Activated CD4-positive, alpha-beta T cell treated with anti-CD3 and anti-CD28 coated beads, Interleukin-2, amount 50 U/mL, for 1 hour (primary cell): ENCODE measurements around the gene AK2.
"Not testable (repeated sequence)": the region's sequence is repeated elsewhere in the genome, so short reads cannot be mapped to it uniquely, and the experiment has no call there.

ENCODE experiments used
- DNase-seq: peaks from one replicate; pipeline ENCODE4 v3.0.0-alpha.2; 2020

Gene AK2

DNA sequence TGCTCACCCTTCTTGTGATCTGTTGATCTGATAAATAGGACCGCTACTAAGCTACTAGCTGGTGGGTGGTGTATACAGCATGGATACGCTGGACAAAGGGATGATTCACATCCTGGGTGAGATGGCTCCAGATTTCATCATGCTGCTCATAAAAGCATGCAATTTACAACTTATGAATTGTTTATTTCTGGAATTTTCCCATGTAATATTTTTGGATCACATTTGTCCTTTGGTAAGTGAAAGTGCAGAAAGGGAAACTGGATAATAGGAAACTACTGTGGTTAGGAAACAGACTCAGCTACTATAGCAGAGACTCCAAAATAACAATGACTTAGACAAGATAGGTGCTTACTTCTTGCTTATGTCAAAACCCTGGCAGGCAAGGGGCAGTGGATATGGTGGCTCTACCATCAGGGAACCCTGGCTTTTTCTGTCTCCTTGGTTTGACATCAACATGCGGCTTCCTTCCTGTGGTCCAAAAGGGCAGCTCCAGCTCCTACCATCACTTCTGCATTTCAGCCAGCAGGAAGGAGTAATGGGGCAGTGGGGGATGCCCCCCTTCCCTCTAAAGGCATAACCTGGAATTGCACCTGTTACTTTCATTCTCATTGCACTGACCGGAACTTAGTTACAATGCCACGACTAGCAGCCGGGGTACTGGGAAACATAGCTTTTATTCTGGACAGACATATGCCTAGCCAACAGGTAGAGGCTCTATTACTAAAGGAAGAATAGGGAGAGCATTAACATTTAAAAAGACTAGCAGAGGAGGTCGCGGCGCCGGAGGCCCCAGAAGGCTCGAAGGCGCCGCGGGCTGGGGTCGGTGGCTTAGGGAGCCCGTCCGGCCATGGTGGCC is 13.8 kb upstream of the AK2 start:
- no peak for DNase-seq

GRCh38 chr1:33049371-33049770 is 12.7 kb upstream of the AK2 start:
- DNase-seq = no peak

GRCh38 chr1:33048426-33048825 is 11.7 kb upstream of the AK2 start:
- no peak for DNase-seq

- DNase-seq = no peak
Measured at GRCh38 chr1:33047839-33048305, 11.2 kb upstream of the AK2 start.

DNA sequence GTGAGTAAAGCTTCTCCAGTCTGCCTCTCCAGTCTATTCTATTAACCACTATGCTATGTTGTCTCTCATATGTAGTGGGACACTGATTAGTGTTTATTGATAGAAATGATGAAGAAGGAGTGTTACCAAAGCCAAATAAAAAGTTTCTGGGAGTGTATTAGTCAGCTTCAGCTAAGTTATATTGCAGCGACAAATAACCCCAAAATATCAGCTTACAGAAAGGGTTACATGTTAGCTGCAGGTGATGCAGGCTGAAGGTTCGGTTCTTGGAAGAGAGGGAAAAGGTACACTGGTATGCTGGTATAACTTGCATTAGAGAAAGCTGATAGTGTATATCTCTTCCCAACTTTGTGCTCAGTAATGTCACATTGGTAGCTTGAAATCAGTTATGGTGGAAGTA is 10.6 kb upstream of the AK2 start:
- no peak for DNase-seq

DNA sequence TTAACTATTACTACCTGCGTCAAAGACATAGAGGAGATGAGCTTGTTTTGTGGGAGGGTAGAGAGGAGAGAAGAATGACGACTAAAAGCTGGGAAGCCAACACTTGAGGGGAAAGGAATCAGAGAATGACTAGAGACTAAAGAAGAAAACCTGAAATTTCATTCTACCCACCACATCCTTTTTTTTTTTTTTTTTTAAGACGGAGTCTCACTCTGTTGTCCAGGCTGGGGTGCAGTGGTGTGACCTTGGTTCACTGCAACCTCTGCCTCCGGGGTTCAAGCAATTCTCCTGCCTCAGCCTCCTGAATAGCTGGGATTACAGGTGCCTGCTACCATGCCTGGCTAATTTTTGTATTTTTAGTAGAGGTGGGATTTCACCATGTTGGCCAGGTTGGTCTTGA is 9.6 kb upstream of the AK2 start:
- DNase-seq = not testable (repeated sequence)

DNA sequence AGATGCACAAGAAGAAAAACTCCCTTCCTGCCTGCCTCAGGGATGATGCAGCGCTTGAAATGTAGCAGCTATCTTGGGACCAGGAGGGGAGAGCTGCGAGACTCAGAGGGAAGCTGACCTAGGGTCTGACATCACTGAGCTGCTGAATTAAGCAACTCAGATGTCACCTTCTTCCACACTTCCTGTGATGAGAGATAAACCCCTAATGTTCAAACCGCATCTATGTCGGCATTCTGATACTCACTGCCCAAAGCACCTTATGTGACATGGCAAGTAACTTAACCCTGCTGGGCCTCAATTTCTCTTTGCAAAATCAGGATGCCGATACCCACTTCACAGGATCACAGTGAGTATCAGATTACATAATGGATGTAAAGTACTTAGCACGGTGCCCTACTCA is 9.1 kb upstream of the AK2 start:
- no peak for DNase-seq

GRCh38 chr1:33045246-33045645 is 8.6 kb upstream of the AK2 start:
- no peak for DNase-seq

DNA sequence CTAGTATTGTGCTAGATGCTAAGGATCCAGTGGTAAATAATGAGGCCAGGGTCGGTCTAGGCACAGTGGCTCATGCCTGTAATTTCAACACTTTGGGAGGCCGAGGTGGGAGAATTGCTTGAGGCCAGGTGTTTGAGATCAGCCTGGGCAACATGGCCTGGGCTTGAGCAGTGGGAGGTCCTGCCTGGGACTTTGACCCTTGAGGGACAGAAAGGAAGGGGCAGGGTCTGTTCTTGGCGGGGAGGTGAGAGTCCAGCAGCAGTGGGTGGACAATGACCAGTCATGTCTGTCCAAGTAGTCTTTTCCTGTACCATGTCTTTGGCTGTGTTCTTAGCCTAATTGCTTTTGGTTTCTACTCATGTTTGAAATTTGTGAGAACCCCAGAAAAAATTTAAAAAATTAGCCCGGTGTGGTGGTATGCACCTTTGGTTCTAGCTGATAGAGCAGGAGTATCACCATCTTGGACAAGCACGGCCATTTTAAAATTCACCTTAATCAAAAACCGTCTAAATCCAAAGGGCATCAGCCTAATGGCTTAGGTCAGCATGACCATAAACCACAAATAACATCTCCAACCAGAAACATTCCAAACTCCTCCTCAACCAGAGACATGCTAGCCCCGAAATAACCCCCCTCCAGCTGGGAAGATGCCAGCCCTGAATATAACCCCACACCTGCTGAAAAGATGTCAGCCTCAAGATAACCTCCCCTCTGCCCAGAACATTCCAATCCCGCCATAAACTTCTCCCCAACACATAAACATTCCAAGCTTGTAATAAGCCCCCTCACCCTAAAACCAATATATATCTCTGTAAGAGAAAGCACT is 6.8 kb upstream of the AK2 start:
- no peak for DNase-seq

DNA sequence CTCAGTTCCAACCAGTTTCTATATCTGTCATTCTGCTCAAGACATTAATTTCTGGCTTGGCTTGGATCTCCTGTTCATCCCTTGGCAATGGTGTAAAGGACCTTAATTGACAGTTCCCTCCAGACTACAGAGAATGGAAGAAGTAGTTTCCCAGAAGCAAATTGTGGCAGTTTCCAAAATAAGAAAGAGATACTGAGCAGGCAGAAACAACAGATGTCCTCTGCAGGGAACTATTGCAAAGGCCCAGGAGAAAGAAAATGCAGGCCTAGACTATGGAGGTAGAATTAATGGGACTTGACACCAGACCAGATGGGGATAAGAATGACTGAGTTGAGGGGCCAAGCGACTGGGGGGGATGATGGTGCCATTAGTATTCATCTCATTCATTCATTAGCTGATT is 6.1 kb upstream of the AK2 start:
- no peak for DNase-seq

DNA sequence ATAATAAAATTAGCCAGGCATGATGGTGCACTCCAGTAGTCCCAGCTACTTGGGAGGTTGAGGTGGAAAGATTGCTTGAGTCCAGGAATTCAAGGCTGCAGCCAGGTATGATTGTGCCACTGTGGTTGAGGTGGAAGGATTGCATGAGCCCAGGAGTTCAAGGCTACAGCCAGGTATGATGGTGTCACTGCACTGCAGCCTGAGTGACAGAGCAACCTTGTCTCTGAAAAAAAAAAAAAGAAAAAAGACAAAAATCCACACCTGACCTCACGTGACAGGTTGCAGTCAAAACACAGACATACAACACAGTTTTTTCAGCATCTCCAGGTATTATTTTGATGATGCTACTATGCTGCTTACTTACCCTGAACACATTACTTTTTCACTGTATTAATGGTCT is 4.3 kb upstream of the AK2 start:
- DNase-seq = no peak

DNA sequence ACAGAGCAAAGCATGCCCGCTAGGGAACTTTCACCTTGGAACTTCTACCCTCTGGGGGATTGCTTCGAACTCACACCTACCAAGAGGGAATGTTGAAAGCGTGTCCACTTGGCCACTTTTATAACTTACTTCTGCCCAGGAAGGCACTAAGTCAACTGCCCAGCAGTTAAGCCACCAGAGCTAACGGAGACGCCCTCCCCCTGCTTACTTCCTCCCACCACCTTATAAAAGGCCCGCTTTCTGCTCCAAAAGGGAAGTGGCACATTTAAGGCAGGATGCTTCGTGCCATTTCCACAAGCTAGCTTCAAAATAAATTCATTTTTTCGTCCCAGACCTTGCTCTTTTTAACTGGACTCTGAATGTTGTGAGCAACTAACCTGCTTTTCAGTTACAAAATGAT is 3.2 kb upstream of the AK2 start:
- no peak for DNase-seq

GRCh38 chr1:33036051-33036525 is 595 bp downstream of the AK2 start:
- DNase-seq = no peak

DNA sequence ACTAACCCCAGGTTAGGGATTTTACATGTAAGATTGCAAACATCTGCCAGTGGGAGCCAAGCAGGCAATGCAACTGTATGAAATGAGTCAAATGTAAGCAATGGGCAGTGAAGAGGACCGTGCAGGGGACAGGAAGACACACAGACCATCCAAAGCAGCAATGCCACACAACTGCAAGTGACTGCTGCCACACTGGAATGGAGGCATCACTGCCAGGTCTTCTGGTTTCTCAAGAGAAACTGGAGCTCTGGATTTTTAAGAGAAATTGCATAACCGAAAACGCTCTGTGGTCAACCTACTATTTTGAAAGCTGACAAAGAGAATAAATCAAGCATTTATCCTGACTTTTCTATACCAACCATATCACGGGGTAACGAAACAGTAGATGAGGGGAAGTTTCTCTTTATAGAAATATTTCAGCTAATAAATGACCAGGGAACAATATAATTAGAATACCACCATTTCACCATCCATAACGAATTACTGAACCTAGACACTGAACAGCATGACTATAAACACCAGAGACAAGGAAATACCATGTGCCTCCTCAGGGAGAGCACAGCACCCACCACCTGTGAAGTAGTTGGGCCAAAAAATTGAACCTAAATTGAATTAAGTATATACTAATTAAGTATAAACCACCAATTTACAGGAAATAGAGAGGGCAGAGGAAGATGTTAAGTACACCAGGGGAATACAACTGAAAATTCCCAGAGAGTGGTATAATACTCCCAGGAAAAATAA is 4.4 kb downstream of the AK2 start:
- DNase-seq = no peak

GRCh38 chr1:33031506-33031905 is 5.2 kb downstream of the AK2 start:
- no peak for DNase-seq

GRCh38 chr1:33030575-33030974 is 6.1 kb downstream of the AK2 start:
- DNase-seq = no peak

- DNase-seq = no peak
Measured at GRCh38 chr1:33029921-33030320, 6.8 kb downstream of the AK2 start.

- no peak for DNase-seq
Measured at GRCh38 chr1:33029209-33029608, 7.5 kb downstream of the AK2 start.

- DNase-seq = no peak
Measured at GRCh38 chr1:33025761-33026160, 10.9 kb downstream of the AK2 start.

DNA sequence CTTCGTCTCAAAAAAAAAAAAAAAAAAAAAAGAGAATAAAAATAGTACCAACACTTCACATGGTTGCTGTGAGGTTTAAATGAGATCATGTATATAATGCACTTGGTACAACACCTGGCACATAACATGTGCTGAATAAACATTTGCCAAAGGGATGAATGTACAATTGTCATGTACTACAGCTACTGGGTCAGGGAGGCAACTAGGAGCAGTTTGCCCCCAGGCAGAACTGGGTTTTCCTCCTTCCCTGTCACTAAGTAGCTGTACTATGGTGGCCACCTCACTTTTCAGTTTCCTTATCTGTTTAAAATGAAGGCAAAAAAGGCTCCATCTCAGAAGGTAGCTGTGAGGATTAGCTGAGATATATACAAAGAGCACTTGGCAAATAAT is 11.5 kb downstream of the AK2 start:
- DNase-seq = no peak

GRCh38 chr1:33024430-33025179 is 12.1 kb downstream of the AK2 start:
- DNase-seq = not testable (repeated sequence)

- DNase-seq = no peak
Measured at GRCh38 chr1:33022650-33023200, 14.0 kb downstream of the AK2 start.
